ENCODE results near the gene PSMD5.

DNA sequence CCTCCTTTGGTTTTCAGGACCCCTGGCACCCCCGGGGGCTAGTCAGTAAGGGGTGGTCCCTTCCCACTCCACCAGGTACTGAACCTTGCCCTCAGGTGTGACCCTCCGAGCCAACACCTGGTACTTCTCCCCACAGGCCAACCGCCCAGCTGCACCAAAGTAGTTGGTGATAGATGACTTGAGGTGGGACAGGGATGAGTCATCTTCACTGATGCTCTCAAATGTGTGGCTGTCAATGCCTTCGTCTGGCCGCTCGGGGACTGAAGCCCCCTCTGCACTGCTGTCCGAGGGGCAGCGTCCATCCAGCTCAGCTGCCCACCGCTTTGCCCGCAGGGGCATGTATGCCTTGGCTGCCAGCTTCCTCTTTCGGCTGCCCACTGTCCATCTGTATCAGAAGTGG lies 15.2 kb upstream of the PSMD5 start:
- TF ChIP-seq, protein P1, sequence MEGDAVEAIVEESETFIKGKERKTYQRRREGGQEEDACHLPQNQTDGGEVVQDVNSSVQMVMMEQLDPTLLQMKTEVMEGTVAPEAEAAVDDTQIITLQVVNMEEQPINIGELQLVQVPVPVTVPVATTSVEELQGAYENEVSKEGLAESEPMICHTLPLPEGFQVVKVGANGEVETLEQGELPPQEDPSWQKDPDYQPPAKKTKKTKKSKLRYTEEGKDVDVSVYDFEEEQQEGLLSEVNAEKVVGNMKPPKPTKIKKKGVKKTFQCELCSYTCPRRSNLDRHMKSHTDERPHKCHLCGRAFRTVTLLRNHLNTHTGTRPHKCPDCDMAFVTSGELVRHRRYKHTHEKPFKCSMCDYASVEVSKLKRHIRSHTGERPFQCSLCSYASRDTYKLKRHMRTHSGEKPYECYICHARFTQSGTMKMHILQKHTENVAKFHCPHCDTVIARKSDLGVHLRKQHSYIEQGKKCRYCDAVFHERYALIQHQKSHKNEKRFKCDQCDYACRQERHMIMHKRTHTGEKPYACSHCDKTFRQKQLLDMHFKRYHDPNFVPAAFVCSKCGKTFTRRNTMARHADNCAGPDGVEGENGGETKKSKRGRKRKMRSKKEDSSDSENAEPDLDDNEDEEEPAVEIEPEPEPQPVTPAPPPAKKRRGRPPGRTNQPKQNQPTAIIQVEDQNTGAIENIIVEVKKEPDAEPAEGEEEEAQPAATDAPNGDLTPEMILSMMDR (IDR thresholded peaks at IDR 0.05), result no peak
- TF ChIP-seq POLR2A (IDR thresholded peaks at IDR 0.05) (no peak), POLR2AphosphoS5 (IDR thresholded peaks at IDR 0.05) (no peak), EP300 (IDR thresholded peaks at IDR 0.05) (no peak)
